GM21786 (cell line): ENCODE data around the gene NME5.
A peak's percentile ranks its signal among the peaks of the same experiment; 100 is the strongest.
"Not testable (repeated sequence)": the region's sequence is repeated elsewhere in the genome, so short reads cannot be mapped to it uniquely, and the experiment has no call there.

Experiments
- ATAC-seq: cut with Tn5 transposase; IDR thresholded peaks from one replicate; pipeline ENCODE4 v1.9.1; 2021; ENCODE audit not compliant: unreplicated experiment

NME5 gene

DNA sequence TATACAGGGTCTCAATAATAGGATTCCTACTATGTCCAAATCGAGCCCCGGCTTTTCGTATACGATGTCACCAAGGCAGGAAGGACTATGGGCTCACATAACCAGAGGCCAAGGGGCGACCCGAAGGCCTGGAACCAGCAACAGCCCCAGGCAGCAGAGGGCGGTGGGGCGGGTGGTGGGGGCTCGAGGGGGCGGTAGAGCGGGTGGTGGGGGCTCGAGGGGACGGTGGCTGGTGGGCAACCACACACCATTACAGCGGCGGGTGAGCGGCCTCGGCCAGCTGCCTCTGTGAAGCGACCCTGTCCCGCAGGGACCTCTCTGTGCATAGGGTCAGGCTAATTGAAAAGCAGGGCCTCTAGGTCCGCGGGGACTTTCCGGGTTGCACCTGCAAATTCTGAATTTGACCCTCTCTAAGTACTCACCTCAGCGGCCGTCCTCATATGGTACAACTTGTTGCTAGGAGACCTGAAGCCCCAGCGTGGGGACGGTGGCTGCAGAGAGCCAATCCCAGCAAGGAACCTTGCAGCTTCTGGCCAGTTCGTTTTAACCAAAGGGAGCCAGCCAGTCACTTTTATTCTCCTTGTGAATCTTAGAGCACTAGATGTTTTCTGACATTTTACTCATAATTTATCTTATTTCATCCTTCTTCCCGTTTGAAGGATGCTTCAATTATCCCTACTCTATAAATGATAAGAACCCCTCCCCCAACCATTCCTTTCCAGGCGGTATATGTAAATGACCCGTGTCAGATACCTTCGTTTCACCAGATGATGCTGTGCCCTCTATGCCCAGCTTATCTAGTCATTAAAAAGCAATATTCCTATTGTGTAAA is at the start of gene NME5:
TSS of gene NME5 (minus strand) at position 480 of the 832 bp plus-strand sequence. CDS start 648 bp downstream, outside the sequence.
- no peak for ATAC-seq

GRCh38 chr5:138188626-138189025 is 49.4 kb upstream of the NME5 start:
- ATAC-seq, result no peak

DNA sequence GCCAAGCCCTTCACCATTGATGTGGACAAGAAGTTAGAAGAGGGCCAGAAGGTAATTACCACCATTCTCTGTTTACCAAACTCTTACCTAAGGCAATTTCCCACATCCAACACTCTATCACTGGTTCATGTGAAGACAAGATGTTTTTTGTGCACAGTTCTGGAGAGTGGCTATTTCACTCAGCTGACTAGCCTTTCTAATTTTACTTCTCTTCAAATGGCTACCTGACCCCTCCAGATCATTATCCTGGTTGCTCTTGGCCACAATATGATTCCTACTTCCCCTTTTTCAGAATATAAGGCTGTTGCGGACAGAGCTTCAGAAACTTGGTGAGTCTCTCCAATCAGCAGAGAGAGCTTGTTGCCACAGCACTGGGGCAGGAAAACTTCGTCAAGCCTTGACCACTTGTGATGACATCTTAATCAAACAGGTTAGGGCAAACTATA is 46.8 kb upstream of the NME5 start:
- no peak for ATAC-seq

GRCh38 chr5:138182808-138183207 is 43.6 kb upstream of the NME5 start:
- ATAC-seq, result no peak

DNA sequence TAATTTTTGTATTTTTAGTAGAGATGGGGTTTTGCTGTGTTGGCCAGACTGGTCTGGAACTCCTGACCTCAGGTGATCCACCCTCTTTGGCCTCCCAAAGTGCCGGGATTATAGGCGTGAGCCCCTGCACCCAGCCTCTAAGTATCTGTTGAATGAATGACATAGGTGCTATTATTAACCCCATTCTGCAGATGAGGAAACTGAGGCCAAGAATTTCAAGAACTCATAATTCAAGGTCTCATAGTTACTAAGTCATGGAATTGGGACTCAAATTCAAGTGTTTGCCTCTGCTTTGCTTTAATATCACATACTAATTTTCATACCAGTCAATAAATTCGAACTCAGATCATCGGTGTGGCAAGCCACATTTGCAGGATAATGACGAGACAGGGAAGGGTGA is 41.6 kb upstream of the NME5 start:
- no peak for ATAC-seq

GRCh38 chr5:138180183-138180782 is 41.1 kb upstream of the NME5 start:
- no peak for ATAC-seq

- no peak for ATAC-seq
Observed at GRCh38 chr5:138179277-138179857, 40.1 kb upstream of the NME5 start.

- peak; percentile 84 for ATAC-seq
Observed at GRCh38 chr5:138178516-138179276, 39.5 kb upstream of the NME5 start, which contains the start of the genes BRD8 and KIF20A. Gene BRD8, minus strand, starts transcription at chr5:138178630. Its CDS starts 16 bp downstream, at chr5:138178614. Gene KIF20A, plus strand, starts transcription at chr5:138179112. Its CDS starts 569 bp downstream, at chr5:138179681.

DNA sequence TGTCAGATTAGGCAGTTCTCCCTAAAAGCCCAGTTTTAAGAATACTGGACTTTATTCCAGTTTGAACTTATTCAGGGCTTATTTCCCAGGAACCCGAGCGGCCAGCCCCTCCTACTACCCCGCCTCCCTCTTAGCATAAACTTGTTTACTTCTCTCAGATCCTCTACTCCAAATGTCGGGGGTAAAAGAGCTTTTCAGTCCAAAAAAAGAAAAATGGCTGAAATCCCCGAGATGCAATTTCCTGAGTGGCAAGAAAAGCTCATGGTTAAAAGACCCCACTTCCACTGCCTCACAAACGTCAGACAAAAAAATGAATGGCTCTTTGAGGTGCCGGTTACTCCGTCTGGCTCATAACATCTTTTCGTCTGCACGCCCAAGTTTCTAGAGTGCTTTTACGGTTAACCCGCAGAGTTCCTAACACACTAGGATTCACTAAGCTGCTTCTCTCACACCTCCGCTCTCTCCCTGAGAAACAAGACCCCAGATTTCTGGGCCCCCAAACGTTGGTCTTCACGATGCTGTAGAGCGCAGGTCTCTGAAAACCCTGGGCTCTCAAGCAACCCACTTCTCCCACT is 38.8 kb upstream of the NME5 start:
- no peak for ATAC-seq

GRCh38 chr5:138170299-138170698 is 31.1 kb upstream of the NME5 start:
- no peak for ATAC-seq

GRCh38 chr5:138169124-138169523 is 29.9 kb upstream of the NME5 start:
- no peak for ATAC-seq

DNA sequence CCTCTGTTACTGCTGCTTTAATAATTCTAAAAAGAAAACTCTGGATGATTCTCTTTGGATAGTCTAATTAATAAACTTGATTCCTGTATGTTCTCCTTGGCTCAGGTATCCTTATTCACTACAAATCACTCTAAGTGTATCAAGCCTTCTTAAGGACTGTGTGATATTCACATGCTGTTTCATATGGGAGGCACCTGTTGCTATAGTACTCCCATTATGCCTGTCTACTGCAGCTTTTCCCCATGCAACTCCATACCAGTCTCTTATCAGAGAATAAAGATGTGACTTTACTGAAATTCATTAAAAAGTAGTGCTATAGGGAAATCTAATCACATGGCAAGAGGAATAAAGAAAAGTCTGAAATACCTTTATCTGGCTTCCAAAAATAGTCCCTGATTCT is 24.5 kb upstream of the NME5 start:
- no peak for ATAC-seq

DNA sequence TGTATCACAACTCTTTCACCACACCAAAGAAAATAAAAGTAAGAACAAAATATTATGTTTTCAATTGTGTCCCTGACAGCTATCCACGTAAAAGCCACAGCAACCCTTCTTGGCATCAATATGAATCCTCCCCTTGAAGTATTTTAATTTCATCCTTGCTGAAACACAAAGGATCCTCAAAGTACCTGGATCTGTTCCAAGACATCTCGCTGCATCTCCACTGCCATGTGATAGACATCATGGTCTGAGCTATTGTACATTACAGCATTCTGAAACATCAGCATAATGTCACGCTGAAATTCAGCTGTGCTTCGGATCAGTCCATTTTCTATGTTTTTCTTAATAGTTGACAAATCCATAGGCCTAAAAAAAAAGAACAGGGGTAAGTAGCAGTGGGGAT is 21.5 kb upstream of the NME5 start:
- no peak for ATAC-seq

GRCh38 chr5:138159666-138160065 is 20.4 kb upstream of the NME5 start:
- ATAC-seq, result no peak

DNA sequence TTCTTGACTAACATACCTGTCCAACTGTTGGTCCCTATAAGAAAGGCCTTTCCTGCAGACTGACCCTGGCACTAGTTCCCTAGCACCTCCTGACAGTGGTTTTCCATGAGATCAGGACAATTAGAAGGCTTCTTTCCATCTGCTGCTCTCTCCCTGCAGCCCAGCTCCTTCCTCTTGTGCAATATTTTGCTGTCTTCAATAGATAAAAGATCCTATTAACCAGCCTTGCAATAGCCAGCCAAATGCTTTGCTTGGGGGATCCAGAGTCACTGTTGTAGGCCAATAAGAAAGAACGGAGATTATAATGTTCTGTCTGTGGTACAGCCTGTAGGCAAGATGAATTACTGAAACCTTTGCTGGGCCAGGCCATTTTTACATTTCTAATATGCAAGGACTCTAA is 18.4 kb upstream of the NME5 start:
- ATAC-seq, result no peak

DNA sequence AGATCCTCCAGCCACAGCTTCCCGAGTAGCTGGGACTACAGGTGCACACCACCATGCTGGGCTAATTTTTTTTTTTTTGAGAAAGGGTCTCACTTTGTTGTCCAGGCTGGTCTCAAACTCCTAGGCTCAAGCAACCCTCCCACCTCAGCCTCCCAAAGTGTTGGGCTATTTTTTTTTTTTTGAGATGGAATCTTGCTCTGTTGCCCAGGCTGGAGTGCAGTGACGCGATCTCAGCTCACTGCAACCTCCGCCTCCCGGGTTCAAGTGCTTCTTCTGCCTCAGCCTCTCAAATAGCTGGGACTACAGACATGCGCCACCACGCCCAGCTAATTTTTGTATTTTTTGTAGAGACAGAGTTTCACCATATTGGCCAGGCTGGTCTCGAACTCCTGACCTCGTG is 16.7 kb upstream of the NME5 start:
- ATAC-seq, result not testable (repeated sequence)

GRCh38 chr5:138149530-138149929 is 10.3 kb upstream of the NME5 start:
- no peak for ATAC-seq

- no peak for ATAC-seq
Observed at GRCh38 chr5:138148811-138149210, 9.6 kb upstream of the NME5 start.

GRCh38 chr5:138143578-138143977 is 4.3 kb upstream of the NME5 start:
- not testable (repeated sequence) for ATAC-seq

DNA sequence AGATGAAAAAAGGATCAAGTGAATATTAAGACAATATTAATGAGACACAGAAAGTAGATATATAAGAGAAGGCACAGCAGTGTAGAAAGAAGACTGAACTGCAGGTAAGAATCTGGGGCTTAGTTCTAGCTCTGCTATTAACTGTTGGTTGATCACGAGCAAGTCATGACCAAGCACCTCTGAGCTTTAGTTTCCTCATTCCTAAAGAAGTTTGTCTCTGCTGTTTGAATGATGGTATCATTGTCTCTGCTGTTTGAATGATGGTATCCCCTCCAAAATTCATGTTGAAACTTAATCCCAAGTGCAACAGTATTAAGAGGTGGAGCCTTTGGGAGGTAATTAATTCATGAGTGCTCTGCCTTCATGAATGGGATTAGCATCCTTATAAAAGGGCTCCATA is 2.5 kb upstream of the NME5 start:
- ATAC-seq, result no peak

DNA sequence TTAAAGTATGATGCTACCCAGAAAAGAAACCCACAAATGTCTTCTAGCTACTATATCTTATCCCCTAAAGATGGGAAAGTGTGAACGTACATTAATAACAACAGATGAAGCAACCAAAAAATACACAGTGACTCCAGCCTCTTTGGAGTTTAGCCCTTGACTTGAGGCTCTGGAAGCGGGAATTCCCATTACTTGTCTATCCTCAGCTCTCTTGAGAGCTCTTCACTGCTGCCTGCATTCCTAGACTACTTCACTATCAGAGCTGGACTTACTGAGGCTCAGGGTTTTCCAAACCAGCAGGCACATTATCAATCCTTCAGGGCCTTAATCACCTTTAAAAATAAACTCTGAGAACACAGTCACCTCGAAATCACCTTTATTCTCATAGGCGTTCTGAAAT is 1.0 kb upstream of the NME5 start:
- no peak for ATAC-seq
